Stimulated activated naive B cell treated with anti-CD40 and anti-IgM and Interleukin-4, amounts not matched to agents 10 μg/mL and 1 μg/mL and 100 μg/mL, for 72 hours (primary cell): ENCODE measurements around the gene RGCC.

Experiments used
- ATAC-seq, 2 donors: fragments of 150-1000 bp; cut with Tn5 transposase; replicated peaks; 2 replicates each; pipeline ENCODE4 v1.10.0; 2021; ENCODE audit warnings: moderate library complexity in 1 of 2
- DNase-seq: peaks from one replicate; pipeline ENCODE4 v3.0.0; 2021
- H3K27ac Mint-ChIP-seq: one replicate; pipeline ENCODE4 v1.8.0; 2022; ENCODE audit warnings: mild to moderate bottlenecking, mixed read lengths
- H3K27me3 Mint-ChIP-seq, 2 donors: one replicate each; pipeline ENCODE4 v1.8.0; 2022; ENCODE audit warnings: mixed read lengths in 2 of 2
- H3K36me3 Mint-ChIP-seq, 2 donors: one replicate each; pipeline ENCODE4 v1.8.0; 2022; ENCODE audit warnings: mixed read lengths in 2 of 2, mild to moderate bottlenecking in 1 of 2
- H3K4me1 Mint-ChIP-seq, 2 donors: one replicate each; pipeline ENCODE4 v1.8.0; 2022; ENCODE audit warnings: mixed read lengths in 2 of 2, mild to moderate bottlenecking in 1 of 2
- H3K4me3 Mint-ChIP-seq, 2 donors: one replicate each; pipeline ENCODE4 v1.8.0; 2022; ENCODE audit warnings: mild to moderate bottlenecking in 2 of 2, mixed read lengths in 2 of 2, moderate library complexity in 1 of 2
- H3K9me3 Mint-ChIP-seq, 2 donors: one replicate each; pipeline ENCODE4 v1.8.0; 2022; ENCODE audit warnings: mixed read lengths in 2 of 2, mild to moderate bottlenecking in 1 of 2

RGCC gene

DNA sequence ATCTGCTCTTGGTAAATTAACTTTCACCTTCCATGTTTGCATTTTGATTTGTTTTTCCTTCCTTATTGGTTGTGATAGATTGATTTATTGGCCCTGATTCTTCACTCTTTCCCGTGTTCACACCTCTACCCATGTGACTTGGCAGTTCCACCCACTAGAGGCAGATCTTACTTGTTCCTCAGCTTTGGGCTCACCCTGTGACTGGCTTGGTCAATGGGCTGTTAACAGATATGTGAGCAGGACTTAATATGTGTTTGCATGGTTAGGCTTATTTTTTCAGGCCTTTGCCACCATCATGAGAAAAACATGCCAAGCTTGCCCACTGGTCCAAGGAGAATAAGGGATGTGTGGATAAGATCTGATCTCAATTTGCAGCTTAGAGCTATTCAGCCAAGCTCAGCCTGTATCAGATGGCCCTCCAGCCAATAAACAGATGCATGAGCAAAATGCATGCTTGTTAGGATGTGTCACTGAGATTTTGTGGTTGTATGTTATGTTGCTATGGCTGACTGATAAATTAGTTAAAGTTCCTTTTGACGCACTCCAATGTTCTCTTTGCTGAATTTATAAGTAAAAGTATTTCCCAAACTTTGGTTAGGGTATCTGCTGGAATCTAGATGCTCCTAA lies 48.0 kb downstream of the RGCC start:
- Mint-ChIP-seq H3K27ac (peak overlapping the region; percentile 71), H3K9me3 (peaks cover 15 to 16% of the 10 kb centered on the region in 2 donors), H3K4me1 (peaks cover 34 to 36% of the 10 kb centered on the region in 2 donors), H3K27me3 (no peaks in the 10 kb centered on the region), H3K36me3 (peaks cover 9 to 18% of the 10 kb centered on the region in 2 donors), H3K4me3 (no peak overlapping the region)
- ATAC-seq (no peak), DNase-seq (no peak)

DNA sequence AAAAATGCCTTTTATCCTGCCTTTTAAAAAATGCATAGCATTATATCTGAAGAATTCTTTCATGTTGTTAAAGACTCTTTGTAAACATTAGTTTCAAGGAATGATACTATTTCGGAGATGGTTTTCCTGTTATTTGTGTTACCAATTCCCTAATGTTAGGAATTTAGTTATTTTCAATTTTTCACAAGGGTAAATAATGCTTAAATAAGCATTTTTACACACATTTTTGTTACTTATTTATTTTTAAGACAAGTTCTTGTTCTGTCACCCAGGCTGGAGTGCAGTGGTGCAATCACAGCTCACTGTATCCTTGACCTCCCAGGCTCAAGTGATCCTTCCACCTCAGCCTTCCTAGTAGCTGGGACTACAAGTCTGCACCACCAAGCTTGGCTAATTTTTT lies 49.0 kb downstream of the RGCC start:
- peaks cover 9 to 18% of the 10 kb centered on the region in 2 donors for H3K36me3 Mint-ChIP-seq
- no peaks in the 10 kb centered on the region for H3K27me3 Mint-ChIP-seq
- H3K27ac Mint-ChIP-seq, result no peak overlapping the region
- no peak overlapping the region for H3K4me3 Mint-ChIP-seq
- DNase-seq, result no peak
- peaks cover 24 to 27% of the 10 kb centered on the region in 2 donors for H3K4me1 Mint-ChIP-seq
- no peak for ATAC-seq
- peaks cover 15 to 16% of the 10 kb centered on the region in 2 donors for H3K9me3 Mint-ChIP-seq

DNA sequence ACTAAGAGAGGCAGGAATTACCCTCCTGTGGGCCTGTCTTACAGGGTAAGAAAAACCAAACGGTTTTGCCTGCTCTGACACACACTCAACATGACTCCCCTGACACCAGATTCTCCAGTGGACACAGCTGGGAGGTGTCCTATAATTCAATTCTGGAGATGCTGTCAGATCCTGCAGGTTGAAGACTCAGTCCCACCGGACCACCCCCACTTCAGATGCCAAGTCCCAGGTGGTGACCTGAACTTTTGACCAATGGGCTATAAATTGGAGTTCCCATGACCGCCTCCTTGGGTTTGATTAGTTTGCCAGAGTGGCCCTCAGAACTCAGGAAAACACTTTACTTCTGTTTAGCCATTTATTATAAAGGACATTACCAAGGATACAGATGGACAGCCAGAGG lies 52.6 kb downstream of the RGCC start:
- H3K27ac Mint-ChIP-seq, result peak overlapping the region; percentile 9
- no peak overlapping the region for H3K4me3 Mint-ChIP-seq
- H3K9me3 Mint-ChIP-seq, result peaks cover 3 to 4% of the 10 kb centered on the region in 2 donors
- peaks cover 0 to 6% of the 10 kb centered on the region in 2 donors for H3K4me1 Mint-ChIP-seq
- peaks cover 0 to 4% of the 10 kb centered on the region in 2 donors for H3K36me3 Mint-ChIP-seq
- ATAC-seq, result no peak
- no peaks in the 10 kb centered on the region for H3K27me3 Mint-ChIP-seq
- DNase-seq, result no peak

DNA sequence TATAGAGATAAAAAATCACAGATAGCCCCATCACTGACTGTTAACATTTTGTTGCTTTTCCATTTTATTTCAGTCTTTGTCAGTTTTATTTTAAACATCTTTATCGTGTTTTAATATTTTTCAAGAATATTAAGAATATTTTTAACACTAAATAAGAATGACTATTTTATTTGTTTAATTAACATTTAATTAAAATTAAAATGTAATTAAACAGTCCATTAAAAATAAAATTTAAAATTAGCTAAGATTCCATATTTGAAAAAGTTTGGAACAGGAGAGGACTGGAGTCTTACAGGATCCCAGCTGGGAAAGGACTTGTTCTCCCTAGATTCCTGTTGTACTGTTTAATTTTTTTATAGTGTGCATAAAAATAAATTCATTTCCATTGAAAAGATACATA lies 54.5 kb downstream of the RGCC start:
- ATAC-seq, result no peak
- Mint-ChIP-seq H3K27ac (no peak overlapping the region), H3K4me1 (no peaks in the 10 kb centered on the region), H3K9me3 (peaks cover 0 to 2% of the 10 kb centered on the region in 2 donors), H3K27me3 (no peaks in the 10 kb centered on the region), H3K4me3 (no peak overlapping the region), H3K36me3 (no peaks in the 10 kb centered on the region)
- no peak for DNase-seq

DNA sequence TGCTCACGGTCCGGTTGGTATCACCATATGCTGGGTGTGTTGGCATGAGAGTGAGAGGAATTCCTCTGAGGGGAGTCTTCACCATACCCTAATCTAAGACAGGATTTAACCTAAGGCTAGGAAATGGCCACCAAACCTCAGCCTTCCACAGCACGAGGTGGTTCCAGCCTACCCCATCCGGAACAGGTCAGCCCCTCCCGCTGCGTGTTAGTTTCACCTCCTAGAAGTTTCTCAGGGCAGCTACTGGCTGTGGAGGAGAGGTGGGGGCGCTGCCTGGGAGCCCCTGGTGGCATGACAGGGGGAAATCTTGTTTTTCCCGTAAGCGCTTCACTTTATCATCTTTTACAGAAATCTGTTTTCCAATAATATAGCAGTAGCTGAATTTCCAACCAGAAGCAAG lies 55.1 kb downstream of the RGCC start:
- DNase-seq (no peak), ATAC-seq (peak; percentile 52 to 76)
- H3K36me3 Mint-ChIP-seq, result no peaks in the 10 kb centered on the region
- H3K27ac Mint-ChIP-seq, result no peak overlapping the region
- no peak overlapping the region for H3K4me3 Mint-ChIP-seq
- no peaks in the 10 kb centered on the region for H3K4me1 Mint-ChIP-seq
- H3K27me3 Mint-ChIP-seq, result no peaks in the 10 kb centered on the region
- H3K9me3 Mint-ChIP-seq, result no peaks in the 10 kb centered on the region

DNA sequence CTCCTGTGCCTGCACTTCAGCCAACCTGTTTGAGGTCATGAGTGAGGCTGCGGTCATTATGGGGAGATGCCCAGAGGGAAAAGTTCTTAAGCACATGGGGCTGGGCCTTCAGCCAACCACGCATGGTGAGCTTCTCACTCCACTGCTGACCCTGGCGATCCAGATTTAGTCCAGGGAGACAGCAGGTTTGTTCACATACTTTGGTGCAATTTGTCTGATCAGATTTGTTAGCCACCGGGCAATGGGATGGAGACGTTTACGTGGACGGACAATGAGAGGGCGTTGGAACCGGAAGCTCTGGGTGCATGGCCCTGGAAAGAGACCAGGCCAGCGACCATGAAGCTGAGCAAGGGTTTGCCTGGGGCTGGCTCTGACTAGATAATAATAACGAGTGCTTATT lies 56.2 kb downstream of the RGCC start:
- H3K4me1 Mint-ChIP-seq, result no peaks in the 10 kb centered on the region
- no peak overlapping the region for H3K4me3 Mint-ChIP-seq
- no peak for DNase-seq
- H3K27ac Mint-ChIP-seq, result no peak overlapping the region
- H3K36me3 Mint-ChIP-seq, result no peaks in the 10 kb centered on the region
- H3K9me3 Mint-ChIP-seq, result no peaks in the 10 kb centered on the region
- no peak for ATAC-seq
- H3K27me3 Mint-ChIP-seq, result no peaks in the 10 kb centered on the region

DNA sequence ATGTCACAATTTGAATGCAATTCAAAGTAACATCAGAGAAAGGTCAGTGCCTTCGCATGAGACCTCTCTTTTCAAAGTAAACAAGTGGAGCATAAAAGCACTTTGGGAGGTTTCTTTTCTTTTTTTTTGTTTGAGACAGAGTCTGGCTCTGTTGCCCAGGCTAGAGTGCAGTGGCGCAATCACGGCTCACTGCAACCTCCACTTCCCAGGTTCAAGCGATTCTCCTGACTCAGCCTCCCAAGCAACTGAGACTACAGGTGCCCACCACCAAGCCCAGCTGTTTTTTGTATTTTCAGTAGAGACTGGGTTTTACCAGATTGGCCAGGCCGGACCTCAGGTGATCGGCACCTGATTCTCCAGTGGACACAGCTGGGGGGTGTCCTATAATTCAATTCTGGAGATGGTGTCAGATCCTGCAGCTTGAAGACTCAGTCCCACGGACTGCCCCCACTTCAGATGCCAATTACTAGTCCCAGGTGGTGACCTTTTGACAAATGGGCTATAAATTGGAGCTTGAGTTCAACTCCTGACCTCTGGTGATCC lies 57.6 kb downstream of the RGCC start:
- Mint-ChIP-seq H3K4me1 (no peaks in the 10 kb centered on the region), H3K36me3 (no peaks in the 10 kb centered on the region), H3K9me3 (no peaks in the 10 kb centered on the region), H3K27me3 (no peaks in the 10 kb centered on the region), H3K4me3 (no peak overlapping the region), H3K27ac (no peak overlapping the region)
- no peak for DNase-seq
- ATAC-seq, result no peak

DNA sequence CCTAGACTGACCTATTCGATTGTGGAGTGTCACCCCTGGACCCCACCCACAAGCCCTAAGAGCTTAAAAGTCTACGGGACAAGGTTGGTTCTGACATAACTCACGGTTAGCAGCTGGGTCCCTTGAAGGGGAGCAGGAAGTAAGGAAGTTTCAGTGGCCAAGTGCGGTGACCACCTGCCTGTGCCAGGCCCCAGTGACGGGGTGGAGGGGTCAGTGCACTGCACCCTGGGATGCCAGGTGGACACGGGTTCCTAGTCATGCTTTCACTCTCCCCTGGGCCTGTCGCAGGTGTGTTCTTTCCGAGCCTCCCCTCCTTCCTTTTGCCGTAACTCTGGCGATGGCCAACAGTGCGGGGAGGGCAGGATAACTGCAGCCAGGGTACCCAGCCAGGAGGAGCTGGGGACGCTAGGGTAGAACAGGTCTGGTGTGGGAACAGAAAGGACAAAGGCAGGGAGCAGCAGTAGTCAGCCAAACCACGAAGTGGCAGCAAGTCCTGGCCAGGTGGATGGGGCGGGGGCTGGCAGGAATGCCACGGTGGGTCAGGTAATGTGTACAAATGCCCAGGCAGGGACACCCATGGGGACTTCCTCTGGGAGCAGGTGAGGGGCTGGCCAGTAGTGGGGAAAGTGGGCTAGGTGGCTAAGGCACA lies 58.3 kb downstream of the RGCC start:
- peaks cover 0 to 2% of the 10 kb centered on the region in 2 donors for H3K4me1 Mint-ChIP-seq
- ATAC-seq (no peak), DNase-seq (no peak)
- no peak overlapping the region for H3K4me3 Mint-ChIP-seq
- H3K27me3 Mint-ChIP-seq, result no peaks in the 10 kb centered on the region
- no peak overlapping the region for H3K27ac Mint-ChIP-seq
- H3K9me3 Mint-ChIP-seq, result no peaks in the 10 kb centered on the region
- no peaks in the 10 kb centered on the region for H3K36me3 Mint-ChIP-seq

DNA sequence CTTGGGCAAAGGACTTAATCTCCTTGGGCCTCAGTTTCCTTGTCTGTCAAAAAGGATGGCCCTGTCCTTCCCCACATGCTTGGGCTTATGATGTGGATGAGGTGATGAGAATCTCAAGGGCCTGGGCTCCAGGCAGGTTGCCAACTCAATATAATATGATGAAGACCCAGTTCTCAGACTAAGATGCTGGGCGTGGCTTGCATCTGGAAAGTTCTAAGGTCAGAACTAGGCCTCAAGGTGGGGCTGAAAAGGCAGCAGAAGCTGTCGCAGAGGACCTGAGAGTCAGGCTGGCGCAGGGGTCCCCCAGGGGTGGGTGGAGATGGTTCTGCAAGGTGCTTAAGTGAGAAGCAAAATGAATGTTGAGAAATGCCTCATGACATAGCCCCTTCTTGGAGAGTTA lies 58.8 kb downstream of the RGCC start:
- no peaks in the 10 kb centered on the region for H3K9me3 Mint-ChIP-seq
- no peak for ATAC-seq
- no peak overlapping the region for H3K27ac Mint-ChIP-seq
- H3K27me3 Mint-ChIP-seq, result no peaks in the 10 kb centered on the region
- H3K4me1 Mint-ChIP-seq, result peaks cover 0 to 2% of the 10 kb centered on the region in 2 donors
- no peak overlapping the region for H3K4me3 Mint-ChIP-seq
- DNase-seq, result no peak
- no peaks in the 10 kb centered on the region for H3K36me3 Mint-ChIP-seq

DNA sequence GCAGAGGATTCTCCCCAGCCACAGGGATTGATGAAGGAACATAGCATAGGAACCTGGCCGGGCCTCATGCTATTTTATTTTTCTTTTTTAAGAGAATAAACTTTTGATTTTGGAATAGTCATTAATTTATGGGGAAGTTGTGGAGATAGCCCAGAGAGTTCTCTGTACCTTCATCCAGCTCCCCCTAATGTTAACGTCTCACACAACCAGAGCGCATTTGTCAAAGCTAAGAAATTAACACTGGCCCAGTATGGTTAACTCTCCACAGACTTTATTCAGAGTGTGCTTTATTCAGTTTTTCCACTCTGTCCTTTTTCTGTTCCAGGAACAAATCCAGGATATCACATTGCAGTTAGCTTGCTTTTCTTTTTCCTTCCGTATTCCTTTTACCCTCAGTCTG lies 59.4 kb downstream of the RGCC start:
- ATAC-seq (no peak), DNase-seq (no peak)
- Mint-ChIP-seq H3K4me1 (peaks cover 0 to 2% of the 10 kb centered on the region in 2 donors), H3K4me3 (no peak overlapping the region), H3K9me3 (no peaks in the 10 kb centered on the region), H3K27ac (no peak overlapping the region), H3K27me3 (no peaks in the 10 kb centered on the region), H3K36me3 (no peaks in the 10 kb centered on the region)

DNA sequence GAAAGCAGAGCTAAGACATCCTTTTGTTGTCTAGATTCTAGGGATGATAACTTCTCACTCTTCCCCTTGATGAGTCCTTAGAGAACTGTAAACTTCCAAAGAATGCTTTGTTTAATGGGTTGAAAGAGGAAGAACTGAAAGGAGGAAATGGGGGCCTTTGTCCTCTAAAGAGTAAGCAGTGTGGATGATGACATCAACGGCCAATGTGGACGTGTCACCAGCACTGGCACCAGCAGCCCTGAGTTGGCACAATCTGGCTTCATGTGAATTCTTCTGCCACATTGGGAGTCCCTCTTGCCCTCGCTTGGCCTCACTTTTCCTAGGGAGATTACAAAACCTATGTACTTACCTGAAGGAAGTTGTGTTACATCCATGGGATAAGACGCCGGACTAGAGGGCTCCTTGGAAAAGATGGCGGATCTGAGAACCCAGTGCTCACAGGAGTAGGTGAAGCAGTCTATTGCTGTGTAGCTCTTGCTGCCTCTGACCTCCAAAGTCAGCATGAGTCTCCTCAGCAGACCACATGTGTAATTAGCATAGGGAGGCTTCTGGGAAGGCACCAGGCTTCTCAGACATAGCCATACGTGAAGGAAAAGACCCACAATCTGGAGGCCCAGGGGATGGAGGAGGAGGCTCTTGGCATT lies 62.8 kb downstream of the RGCC start:
- ATAC-seq (no peak), DNase-seq (no peak)
- Mint-ChIP-seq H3K36me3 (peaks cover 0 to 3% of the 10 kb centered on the region in 2 donors), H3K9me3 (no peaks in the 10 kb centered on the region), H3K4me1 (peaks cover 0 to 2% of the 10 kb centered on the region in 2 donors), H3K4me3 (no peak overlapping the region), H3K27ac (no peak overlapping the region), H3K27me3 (no peaks in the 10 kb centered on the region)
